HG03575 (cell line): ENCODE results near the gene C22orf31.
"Not testable (repeated sequence)": the region's sequence is repeated elsewhere in the genome, so short reads cannot be mapped to it uniquely, and the experiment has no call there.

Source experiments
- ATAC-seq: cut with Tn5 transposase; IDR thresholded peaks from one replicate; pipeline ENCODE4 v1.9.1; 2021; ENCODE audit not compliant: unreplicated experiment, insufficient number of reproducible peaks, low FRiP score; ENCODE audit errors: extremely low read depth

The C22orf31 gene

GRCh38 chr22:29062286-29062821 lies 723 bp upstream of the C22orf31 start:
- ATAC-seq = no peak

- no peak for ATAC-seq
Measured at GRCh38 chr22:29060931-29061330, 700 bp downstream of the C22orf31 start.

GRCh38 chr22:29060251-29060869 lies 1.3 kb downstream of the C22orf31 start:
- ATAC-seq = no peak

GRCh38 chr22:29056472-29056871 lies 5.2 kb downstream of the C22orf31 start:
- ATAC-seq = no peak

GRCh38 chr22:29055192-29055830 lies 6.3 kb downstream of the C22orf31 start:
- no peak for ATAC-seq

GRCh38 chr22:29054251-29054767 lies 7.3 kb downstream of the C22orf31 start:
- ATAC-seq = no peak

- no peak for ATAC-seq
Measured at GRCh38 chr22:29053048-29053702, 8.5 kb downstream of the C22orf31 start.

- ATAC-seq = no peak
Measured at GRCh38 chr22:29050457-29050856, 11.2 kb downstream of the C22orf31 start.

- no peak for ATAC-seq
Measured at GRCh38 chr22:29049655-29050263, 11.9 kb downstream of the C22orf31 start.

- ATAC-seq = no peak
Measured at GRCh38 chr22:29048822-29049654, 12.6 kb downstream of the C22orf31 start.

- no peak for ATAC-seq
Measured at GRCh38 chr22:29044657-29045176, 16.9 kb downstream of the C22orf31 start.

GRCh38 chr22:29043906-29044575 lies 17.6 kb downstream of the C22orf31 start:
- ATAC-seq = no peak

- no peak for ATAC-seq
Measured at GRCh38 chr22:29041408-29041807, 20.2 kb downstream of the C22orf31 start.

GRCh38 chr22:29040385-29041275 lies 21.0 kb downstream of the C22orf31 start:
- no peak for ATAC-seq

- not testable (repeated sequence) for ATAC-seq
Measured at GRCh38 chr22:29039684-29040083, 21.9 kb downstream of the C22orf31 start.

GRCh38 chr22:29039148-29039547 lies 22.5 kb downstream of the C22orf31 start:
- no peak for ATAC-seq

GRCh38 chr22:29037340-29037932 lies 24.2 kb downstream of the C22orf31 start:
- ATAC-seq = no peak
